Ascending aorta (tissue), 2 donors: ENCODE results near the gene CDK4. TPM values are rescaled to one million over a fixed set of nuclear protein-coding genes. Genes with fewer than 3 reads are reported as not detected.

Experiments
- DNase-seq, 2 donors: peaks; one replicate each; pipeline ENCODE4 v3.0.0-alpha.2; 2019; ENCODE audit warnings: low spot score in 2 of 2
- H3K27ac ChIP-seq, 2 donors: fragments of 200-600 bp; sonication (generic); one replicate each; pipeline ENCODE4 v1.5.1; 2016 to 2017; ENCODE audit warnings: mild to moderate bottlenecking in 1 of 2
- H3K27me3 ChIP-seq: fragments of 200-600 bp; sonication (generic); one replicate; pipeline ENCODE4 v1.5.1; 2017
- H3K36me3 ChIP-seq, 2 donors: fragments of 200-600 bp; sonication (generic); one replicate each; pipeline ENCODE4 v1.5.1; 2016
- H3K4me1 ChIP-seq, 2 donors: fragments of 200-600 bp; sonication (generic); one replicate each; pipeline ENCODE4 v1.5.1; 2016 to 2017; ENCODE audit warnings: mild to moderate bottlenecking in 1 of 2
- H3K4me3 ChIP-seq, 2 donors: fragments of 200-600 bp; sonication (generic); one replicate each; pipeline ENCODE4 v1.5.1; 2016 to 2017; ENCODE audit warnings: mild to moderate bottlenecking in 1 of 2
- H3K9me3 ChIP-seq, 2 donors: fragments of 200-600 bp; sonication (generic); one replicate each; pipeline ENCODE4 v1.5.1; 2016
- CTCF ChIP-seq, 3 experiments: fragments of 200-600 bp in 2 of 3; fragments of 450-650 bp in 1 of 3; sonication (generic) in 2 of 3; IDR thresholded peaks; one replicate each; pipeline ENCODE4 v1.5.1; 2016 to 2019; ENCODE audit warnings: antibody characterized with exemption in 3 of 3, mild to moderate bottlenecking in 1 of 3, moderate library complexity in 1 of 3
- intact Hi-C: fragments of 100-400 bp; cut with DNase I; formaldehyde crosslinking; loops from one replicate; pipeline ENCODE4 v1.15.1; 2023
- total RNA-seq: library from RNA; depleted of rRNA; stranded (reverse); fragments of >200 nt; gene quantifications from one replicate; pipeline ENCODE4 v1.1.0, GENCODE V29; 2016

The CDK4 gene
- total RNA-seq, 1 donor from 2014 or later: 82.6 TPM

DNA sequence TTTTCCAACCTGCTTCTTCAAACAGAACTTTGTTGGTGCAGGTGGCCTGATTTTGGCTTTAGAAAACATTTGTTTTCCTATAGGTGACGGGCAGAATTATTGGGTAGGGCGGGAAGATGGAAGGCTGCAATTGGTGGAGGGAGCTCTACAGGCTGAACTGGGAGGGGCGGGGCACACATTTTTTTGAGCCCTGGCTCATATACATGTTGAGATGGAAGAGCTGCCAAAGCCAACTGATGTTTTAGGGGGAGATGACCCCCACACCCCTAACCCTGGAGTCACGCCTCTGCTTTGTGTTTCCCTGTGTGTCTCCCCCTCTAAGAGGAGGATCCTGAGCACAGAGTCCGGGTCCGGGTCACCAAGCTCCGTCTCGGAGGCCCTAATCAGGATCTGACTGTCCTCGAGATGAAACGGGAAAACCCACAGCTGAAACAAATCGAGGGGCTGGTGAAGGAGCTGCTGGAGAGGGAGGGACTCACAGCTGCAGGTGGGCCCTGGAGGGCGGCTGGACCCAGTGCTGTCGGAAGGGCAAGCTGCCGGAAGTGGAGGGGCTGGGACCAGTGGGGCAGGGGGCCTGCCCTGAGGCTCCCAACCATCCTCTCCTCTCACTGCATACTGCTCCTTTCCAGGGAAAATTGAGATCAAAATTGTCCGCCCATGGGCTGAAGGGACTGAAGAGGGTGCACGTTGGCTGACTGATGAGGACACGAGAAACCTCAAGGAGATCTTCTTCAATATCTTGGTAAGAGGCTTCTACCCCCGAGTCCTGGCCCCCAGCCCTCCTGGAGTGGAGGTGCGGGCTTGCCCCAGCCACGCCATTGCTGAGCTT, 32.1 kb downstream of the CDK4 start:
- intact Hi-C loops: no loop called here
- no peak for DNase-seq
- H3K36me3 ChIP-seq: peaks cover 64 to 68% of the 10 kb centered on the region in 2 donors

GRCh38 chr12:57718641-57719528, 33.2 kb downstream of the CDK4 start:
- no peaks in the 10 kb centered on the region for H3K9me3 ChIP-seq
- H3K4me1 ChIP-seq: no peaks in the 10 kb centered on the region
- no peak for TF ChIP-seq CTCF (IDR thresholded peaks at IDR 0.05)
- H3K4me3 ChIP-seq: no peak overlapping the region
- no peak for DNase-seq
- no peak overlapping the region for H3K27ac ChIP-seq
- intact Hi-C loops: no loop called here
- peaks cover 70 to 76% of the 10 kb centered on the region in 2 donors for H3K36me3 ChIP-seq
- no peaks in the 10 kb centered on the region for H3K27me3 ChIP-seq

More for the DNA sequence above, 32.1 kb downstream of the CDK4 start:
- Histone ChIP-seq H3K4me3 (no peak overlapping the region), H3K27me3 (no peaks in the 10 kb centered on the region), H3K27ac (no peak overlapping the region), H3K9me3 (no peaks in the 10 kb centered on the region), H3K4me1 (no peaks in the 10 kb centered on the region)
- TF ChIP-seq CTCF (IDR thresholded peaks at IDR 0.05): no peak

DNA sequence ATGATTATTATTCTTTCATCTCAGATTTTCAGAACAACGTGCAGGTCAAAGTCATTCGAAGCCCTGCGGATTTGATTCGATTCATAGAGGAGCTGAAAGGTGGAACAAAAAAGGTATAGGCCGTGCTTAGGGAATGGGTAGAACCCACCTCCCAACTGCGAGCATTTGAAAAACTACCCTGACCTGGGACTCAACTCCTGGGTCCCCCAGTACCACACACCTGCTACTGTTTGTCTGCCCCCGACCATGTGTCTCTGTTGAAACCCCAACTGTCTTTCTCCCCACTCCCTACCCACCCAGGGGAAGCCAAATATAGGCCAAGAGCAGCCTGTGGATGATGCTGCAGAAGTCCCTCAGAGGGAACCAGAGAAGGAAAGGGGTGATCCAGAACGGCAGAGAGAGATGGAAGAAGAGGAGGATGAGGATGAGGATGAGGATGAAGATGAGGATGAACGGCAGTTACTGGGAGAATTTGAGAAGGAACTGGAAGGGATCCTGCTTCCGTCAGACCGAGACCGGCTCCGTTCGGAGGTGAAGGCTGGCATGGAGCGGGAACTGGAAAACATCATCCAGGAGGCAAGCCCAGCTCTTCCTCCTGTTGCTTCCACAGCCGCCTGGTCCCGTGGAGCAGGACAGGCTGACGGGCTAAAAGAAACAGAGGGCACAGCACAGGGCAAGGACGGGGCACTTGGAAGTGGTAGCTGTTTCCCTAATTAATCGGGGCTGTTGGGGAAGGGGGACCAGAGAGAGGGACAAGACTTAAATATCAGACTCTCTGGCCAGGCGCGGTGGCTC, 34.1 kb downstream of the CDK4 start:
- TF ChIP-seq CTCF (IDR thresholded peaks at IDR 0.05): no peak
- Histone ChIP-seq H3K36me3 (peaks cover 70 to 76% of the 10 kb centered on the region in 2 donors), H3K27me3 (no peaks in the 10 kb centered on the region), H3K9me3 (no peaks in the 10 kb centered on the region), H3K4me3 (no peak overlapping the region), H3K4me1 (no peaks in the 10 kb centered on the region), H3K27ac (no peak overlapping the region)
- no peak for DNase-seq
- intact Hi-C loops: no loop called here

DNA sequence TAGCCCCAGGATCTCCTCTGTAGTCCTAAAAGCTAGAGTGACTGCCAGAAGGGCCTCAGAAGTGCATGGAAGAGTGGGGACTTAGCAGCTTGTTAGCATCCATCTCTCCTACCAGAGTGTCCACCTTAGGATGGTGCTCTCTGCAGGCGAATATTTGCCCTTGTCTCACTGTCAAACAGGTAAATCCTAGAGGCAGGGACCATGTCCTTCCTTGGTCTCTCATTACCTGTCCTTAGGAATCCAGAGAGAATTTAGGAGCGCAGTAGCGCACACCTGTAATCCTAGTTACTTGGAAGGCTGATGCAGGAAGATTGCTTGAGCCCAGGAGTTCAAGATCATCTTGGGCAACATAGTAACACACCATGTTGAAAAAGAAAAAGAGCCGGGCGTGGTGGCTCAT, 35.0 kb downstream of the CDK4 start:
- H3K27ac ChIP-seq: no peak overlapping the region
- H3K27me3 ChIP-seq: no peaks in the 10 kb centered on the region
- DNase-seq: no peak
- H3K4me1 ChIP-seq: no peaks in the 10 kb centered on the region
- no peaks in the 10 kb centered on the region for H3K9me3 ChIP-seq
- TF ChIP-seq CTCF (IDR thresholded peaks at IDR 0.05): no peak
- peaks cover 70 to 76% of the 10 kb centered on the region in 2 donors for H3K36me3 ChIP-seq
- no peak overlapping the region for H3K4me3 ChIP-seq
- intact Hi-C loops: no loop called here

GRCh38 chr12:57716305-57716704, 35.8 kb downstream of the CDK4 start:
- Histone ChIP-seq H3K36me3 (peaks cover 66 to 71% of the 10 kb centered on the region in 2 donors), H3K27me3 (no peaks in the 10 kb centered on the region), H3K9me3 (no peaks in the 10 kb centered on the region), H3K27ac (no peak overlapping the region), H3K4me3 (no peak overlapping the region), H3K4me1 (no peaks in the 10 kb centered on the region)
- DNase-seq: no peak
- intact Hi-C loops: no loop called here
- TF ChIP-seq CTCF (IDR thresholded peaks at IDR 0.05): no peak
